ENCODE measurements around the gene PIP4K2B.
"Not testable (repeated sequence)": the region's sequence is repeated elsewhere in the genome, so short reads cannot be mapped to it uniquely, and the experiment has no call there.

The PIP4K2B gene

DNA sequence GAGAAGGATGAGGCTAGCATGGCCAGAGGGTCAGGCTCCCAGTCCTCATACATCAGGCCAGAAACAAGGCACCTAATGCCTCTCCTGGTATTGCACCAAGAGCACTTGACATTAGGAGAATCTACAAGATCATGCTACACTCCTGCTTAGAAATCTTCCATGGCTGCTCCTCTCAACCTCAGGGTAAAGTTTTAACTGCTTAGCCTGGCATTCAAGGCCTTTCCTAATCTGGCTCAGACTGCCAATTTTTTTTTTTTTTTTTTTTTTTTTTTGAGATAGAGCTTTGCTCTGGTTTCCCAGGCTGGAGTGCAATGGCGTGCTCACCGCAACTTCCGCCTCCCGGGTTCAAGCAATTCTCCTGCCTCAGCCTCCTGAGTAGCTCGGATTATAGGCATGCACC is 8.2 kb downstream of the PIP4K2B start:
- DNase-seq (ENCODE audit: low spot score) = no peak
- TF ChIP-seq, protein P1, sequence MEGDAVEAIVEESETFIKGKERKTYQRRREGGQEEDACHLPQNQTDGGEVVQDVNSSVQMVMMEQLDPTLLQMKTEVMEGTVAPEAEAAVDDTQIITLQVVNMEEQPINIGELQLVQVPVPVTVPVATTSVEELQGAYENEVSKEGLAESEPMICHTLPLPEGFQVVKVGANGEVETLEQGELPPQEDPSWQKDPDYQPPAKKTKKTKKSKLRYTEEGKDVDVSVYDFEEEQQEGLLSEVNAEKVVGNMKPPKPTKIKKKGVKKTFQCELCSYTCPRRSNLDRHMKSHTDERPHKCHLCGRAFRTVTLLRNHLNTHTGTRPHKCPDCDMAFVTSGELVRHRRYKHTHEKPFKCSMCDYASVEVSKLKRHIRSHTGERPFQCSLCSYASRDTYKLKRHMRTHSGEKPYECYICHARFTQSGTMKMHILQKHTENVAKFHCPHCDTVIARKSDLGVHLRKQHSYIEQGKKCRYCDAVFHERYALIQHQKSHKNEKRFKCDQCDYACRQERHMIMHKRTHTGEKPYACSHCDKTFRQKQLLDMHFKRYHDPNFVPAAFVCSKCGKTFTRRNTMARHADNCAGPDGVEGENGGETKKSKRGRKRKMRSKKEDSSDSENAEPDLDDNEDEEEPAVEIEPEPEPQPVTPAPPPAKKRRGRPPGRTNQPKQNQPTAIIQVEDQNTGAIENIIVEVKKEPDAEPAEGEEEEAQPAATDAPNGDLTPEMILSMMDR (IDR thresholded peaks at IDR 0.05; ENCODE audit: extremely low read depth, missing control alignments) = no peak

DNA sequence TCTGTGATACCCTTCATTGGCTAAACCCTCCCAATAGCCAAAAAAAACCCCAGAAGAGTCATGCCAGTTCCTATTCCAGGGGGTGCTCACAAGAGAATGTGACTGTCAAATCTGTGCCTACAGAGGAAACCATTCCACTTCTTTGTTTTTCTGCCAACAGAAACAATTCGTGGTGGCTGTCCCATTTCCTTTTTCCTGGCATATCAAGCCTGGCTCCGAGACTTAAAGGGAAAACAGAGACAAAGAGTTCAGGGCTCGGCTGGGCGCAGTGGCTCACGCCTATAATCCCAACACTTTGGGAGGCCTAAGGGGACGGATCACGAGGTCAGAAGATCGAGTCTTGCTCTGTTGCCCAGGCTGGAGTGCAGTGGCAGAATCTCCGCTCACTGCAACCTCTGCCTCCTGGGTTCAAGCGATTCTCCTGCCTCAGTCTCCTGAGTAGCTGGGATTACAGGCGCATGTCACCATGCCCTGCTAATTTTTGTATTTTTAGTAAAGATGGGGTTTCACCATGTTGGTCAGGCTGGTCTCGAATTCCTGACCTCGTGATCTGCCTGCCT is 9.1 kb downstream of the PIP4K2B start:
- not testable (repeated sequence) for DNase-seq (ENCODE audit: low spot score)

DNA sequence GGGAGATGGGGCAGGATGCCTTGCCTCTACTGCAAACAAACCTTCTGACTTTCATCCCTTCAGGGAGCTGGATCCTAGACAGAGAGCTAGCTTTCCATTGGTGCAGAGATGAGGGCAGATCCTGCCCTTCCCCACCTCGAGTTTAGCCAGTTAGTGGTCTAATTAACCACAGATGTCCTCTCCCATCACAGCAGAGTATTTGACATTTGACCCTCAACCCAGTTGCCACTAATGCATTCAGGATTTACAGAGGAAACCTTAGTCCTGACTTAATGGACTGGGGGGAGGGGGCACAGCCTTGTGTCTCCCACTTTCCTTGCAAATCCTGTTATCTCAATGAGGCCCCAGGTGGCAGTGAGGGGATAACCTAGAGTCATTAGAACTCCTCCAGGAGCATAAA is 10.2 kb downstream of the PIP4K2B start:
- DNase-seq (ENCODE audit: low spot score) = no peak
- TF ChIP-seq, protein P1 (IDR thresholded peaks at IDR 0.05; ENCODE audit: extremely low read depth, missing control alignments) = no peak

DNA sequence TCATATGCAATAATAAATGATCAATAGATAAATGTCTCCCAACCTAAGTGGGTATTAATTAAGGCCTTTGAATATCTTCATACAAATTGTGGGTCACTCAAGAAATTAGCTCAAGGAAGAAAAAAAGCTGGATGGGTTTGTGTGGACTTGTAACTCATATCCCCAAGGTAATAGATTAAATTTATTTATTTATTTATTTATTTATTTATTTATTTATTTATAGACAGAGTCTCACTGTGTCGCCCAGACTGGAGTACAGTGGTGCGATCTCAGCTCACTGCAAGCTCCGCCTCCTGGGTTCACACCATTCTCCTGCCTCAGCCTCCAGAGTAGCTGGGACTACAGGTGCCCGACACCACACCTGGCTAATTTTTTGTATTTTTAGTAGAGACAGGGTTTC is 11.4 kb downstream of the PIP4K2B start:
- not testable (repeated sequence) for DNase-seq (ENCODE audit: low spot score)

DNA sequence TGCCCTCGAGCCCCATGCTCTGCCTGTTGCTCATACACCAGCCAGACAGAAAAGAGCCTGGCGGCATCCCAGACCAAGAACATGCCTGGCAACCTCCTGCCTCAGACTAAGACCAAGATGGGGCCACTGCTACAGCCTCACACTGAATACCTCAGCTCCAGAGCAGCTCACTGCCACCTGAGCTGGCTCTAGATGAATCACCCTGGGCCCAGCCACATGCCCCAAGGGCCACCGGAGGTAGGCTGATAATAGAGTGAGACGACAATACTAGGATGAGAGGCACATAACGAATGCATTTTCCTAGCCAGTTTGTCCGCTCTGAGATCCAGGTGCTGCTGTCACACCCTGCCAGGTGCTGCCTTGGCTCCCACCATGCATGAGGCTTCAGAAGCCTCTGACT is 13.0 kb downstream of the PIP4K2B start:
- DNase-seq (ENCODE audit: low spot score) = no peak
- TF ChIP-seq, protein P1 (IDR thresholded peaks at IDR 0.05; ENCODE audit: extremely low read depth, missing control alignments) = no peak

DNA sequence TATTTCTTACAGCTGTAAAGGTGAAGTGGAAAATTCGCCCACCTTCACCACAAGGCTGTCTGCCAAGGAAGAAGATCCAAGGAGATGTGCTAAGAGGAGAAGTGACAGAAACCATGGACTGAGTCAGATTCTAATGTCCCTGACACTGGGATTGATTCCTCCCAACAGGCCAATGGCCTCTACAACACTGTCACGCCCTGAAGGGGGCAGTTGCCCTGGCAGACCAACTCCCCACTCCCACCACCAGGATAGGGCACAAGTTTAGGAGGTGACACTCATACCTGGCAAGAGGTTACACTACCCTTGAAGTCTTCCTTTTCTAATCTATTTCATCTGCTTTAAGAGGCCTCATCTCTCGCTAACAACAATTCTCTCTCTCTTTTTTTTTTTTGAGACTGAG is 16.1 kb downstream of the PIP4K2B start:
- TF ChIP-seq, protein P1 (IDR thresholded peaks at IDR 0.05; ENCODE audit: extremely low read depth, missing control alignments) = no peak
- DNase-seq (ENCODE audit: low spot score) = no peak

DNA sequence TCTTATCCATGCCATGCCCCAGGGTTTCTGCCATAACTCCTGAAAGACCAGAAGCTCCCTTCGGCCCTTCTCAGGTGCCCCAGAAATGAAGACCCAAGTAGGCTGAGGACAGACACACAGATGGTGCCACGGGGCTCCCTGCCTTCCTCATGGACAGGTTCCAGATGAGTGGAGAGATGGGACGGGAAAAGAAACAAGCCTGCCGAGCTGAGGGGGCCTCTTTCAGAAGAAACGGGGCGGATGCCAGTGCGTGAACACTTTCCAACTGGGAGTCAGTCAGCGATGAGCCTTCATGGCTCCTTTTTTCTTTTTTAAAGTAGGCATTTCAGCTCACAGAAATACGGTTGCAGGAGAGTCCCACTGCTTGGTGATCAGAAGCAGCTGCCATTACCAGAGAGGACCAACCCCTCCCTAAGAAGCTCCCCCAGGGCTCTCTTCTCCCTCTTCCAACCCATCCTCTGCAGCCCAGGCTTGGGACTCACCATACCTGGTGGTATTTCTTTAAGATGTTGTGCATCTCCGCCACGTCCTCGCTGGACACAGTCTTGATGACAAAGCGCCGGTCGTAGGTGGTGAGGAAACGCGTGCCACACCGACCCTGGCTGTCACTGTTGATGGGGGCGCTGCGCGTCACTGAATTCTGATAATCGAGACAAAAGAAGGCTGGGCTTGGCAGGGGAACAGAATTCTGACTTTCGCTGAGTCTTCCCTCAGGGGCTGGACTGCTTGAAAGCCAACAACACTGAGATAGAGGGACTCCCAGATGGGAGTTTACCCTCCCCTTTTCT is 19.2 kb downstream of the PIP4K2B start:
- no peak for DNase-seq (ENCODE audit: low spot score)
- TF ChIP-seq, protein P1 (IDR thresholded peaks at IDR 0.05; ENCODE audit: extremely low read depth, missing control alignments) = no peak

DNA sequence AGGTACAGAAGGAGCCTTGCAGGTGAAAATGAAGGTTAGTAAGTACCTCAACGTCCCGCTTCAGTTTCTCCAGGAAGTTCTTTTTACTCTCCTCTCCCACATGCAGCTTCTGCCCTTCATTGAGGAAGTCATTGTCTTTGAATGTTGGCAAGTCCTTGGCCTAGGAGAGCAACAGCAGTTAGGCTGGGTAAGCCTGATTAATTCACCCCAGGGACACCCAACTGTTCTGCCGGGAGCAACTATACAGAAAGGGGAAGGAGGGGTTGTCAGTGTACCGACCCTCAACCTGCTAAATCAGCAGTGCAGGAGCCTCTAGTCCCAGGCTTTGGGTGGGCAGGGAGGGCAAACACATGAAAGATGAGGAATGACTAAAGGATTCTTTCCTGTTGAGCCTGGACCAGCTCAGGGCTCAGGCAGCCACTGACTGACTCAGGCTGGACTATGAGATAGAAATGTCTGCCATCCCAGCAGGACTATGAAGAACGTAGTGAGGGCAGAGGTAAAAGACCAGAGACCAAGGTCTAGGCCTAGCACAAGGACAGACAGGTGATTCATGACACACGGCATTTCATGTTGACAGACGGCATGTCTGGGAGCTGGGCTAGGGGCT is 21.6 kb downstream of the PIP4K2B start:
- TF ChIP-seq, protein P1 (IDR thresholded peaks at IDR 0.05; ENCODE audit: extremely low read depth, missing control alignments) = no peak
- no peak for DNase-seq (ENCODE audit: low spot score)

All from GM20000 (cell line).